Heart left ventricle (tissue), 13 donors: ENCODE measurements around the gene PLEKHN1.

ENCODE experiments used
- POLR2A ChIP-seq, 2 donors: fragments of 450-650 bp; IDR thresholded peaks; one replicate each; pipeline ENCODE4 v1.6.1; 2017; ENCODE audit warnings: antibody characterized with exemption in 2 of 2, mild to moderate bottlenecking in 2 of 2, moderate library complexity in 2 of 2
- TF ChIP-seq, protein P1 (sequence below), 12 donors: fragments of 200-600 bp; sonication (generic) in 4 of 12; IDR thresholded peaks; one replicate each; pipeline versions ENCODE4 v1.5.0 to v1.8.0; 2018 to 2022; ENCODE audit warnings: antibody characterized with exemption in 12 of 12, mild to moderate bottlenecking in 5 of 12
- donor health status: ischemic (EF 13 %, LVEDD 7.1; RV severe dilation, severe dysfunction).
- donor health status: DM: no; HTN: yes; CAD: no.
- donor health status: DM: no; HTN: no; CAD: no.
- donor health status: ischemic (EF 25% LVEDD 6.9; RV normal size, moderate dysfunction).
- donor health status: ischemic (EF 25% LVEDD 5.7; RV mildly dilated, moderate dysfunction).
- donor health status: ischemic (EF 35%, LVEDD 5.7; RV mildly dilated, moderate dysfunction).
- donor health status: nonischemic (EF 11% LVEDD 7.7; RV severe dilation, severe dysfunction).
- donor health status: DM: yes; HTN: yes; CAD: no.
- donor health status: PGD.
- donor health status: ischemic (EF 29% LVEDD 5.4; RV normal size, mild dysfunction).
- donor health status: nonischemic (EF 23%, LVEDD 6.1; RV moderate dilation, normal function).

DNA sequence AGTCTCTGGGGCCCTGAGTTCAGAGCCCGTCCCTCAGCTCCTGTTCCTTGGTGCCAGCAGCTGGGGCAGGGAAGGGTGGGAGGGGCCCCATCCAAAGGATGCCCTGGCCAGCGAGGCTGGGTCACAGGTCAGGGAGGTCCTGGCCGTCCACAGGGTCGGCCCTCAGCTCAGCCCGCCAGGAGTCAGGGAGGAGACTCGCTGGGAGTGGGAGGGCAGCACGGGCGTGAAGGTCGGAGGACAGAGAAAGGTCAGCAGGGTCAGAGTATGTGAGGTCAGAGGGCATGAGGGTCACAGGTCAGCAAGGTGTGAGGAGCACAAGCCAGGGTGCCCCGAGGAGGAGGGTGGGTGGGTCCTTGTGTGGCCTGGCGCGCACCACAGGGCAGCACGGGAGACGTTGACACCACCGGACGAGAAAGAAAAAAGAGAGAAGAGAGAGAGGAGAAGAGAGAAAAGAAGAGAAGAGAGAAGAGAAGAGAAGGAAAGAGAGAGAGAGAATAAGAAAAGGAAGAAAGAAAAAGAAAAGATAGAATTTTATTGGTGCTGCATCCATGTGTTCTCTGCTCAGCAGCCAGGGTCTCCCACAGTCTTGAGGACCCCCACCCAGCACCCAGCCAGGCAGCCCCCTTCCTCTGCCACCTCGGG lies 8.5 kb downstream of the PLEKHN1 start:
- TF ChIP-seq, protein P1, sequence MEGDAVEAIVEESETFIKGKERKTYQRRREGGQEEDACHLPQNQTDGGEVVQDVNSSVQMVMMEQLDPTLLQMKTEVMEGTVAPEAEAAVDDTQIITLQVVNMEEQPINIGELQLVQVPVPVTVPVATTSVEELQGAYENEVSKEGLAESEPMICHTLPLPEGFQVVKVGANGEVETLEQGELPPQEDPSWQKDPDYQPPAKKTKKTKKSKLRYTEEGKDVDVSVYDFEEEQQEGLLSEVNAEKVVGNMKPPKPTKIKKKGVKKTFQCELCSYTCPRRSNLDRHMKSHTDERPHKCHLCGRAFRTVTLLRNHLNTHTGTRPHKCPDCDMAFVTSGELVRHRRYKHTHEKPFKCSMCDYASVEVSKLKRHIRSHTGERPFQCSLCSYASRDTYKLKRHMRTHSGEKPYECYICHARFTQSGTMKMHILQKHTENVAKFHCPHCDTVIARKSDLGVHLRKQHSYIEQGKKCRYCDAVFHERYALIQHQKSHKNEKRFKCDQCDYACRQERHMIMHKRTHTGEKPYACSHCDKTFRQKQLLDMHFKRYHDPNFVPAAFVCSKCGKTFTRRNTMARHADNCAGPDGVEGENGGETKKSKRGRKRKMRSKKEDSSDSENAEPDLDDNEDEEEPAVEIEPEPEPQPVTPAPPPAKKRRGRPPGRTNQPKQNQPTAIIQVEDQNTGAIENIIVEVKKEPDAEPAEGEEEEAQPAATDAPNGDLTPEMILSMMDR (IDR thresholded peaks at IDR 0.05) = no peak
- no peak for TF ChIP-seq POLR2A (IDR thresholded peaks at IDR 0.05)
